Measurements from ENCODE around the gene WDR44. TPM values are rescaled to one million over a fixed set of nuclear protein-coding genes. Genes with fewer than 3 reads are reported as not detected.
A peak's percentile ranks its signal among the peaks of the same experiment; 100 is the strongest.

Gene WDR44
- total RNA-seq, 4 donors from 2014 or later: 12.6 to 16.3 (median 14.1) TPM

GRCh38 chrX:118329175-118329574 is 16.7 kb upstream of the WDR44 start:
- Histone ChIP-seq H3K9me3 (no peaks in the 10 kb centered on the region), H3K36me3 (no peaks in the 10 kb centered on the region), H3K27me3 (no peaks in the 10 kb centered on the region), H3K27ac (no peak overlapping the region), H3K4me1 (no peaks in the 10 kb centered on the region), H3K4me3 (no peak overlapping the region)
- ATAC-seq (no peak), DNase-seq (no peak)
- TF ChIP-seq POLR2A (IDR thresholded peaks at IDR 0.05): no peak
- no peak for TF ChIP-seq CTCF (IDR thresholded peaks at IDR 0.05 in 4 of 5, conservative IDR thresholded peaks at IDR 0.05 in 1 of 5)
- in situ Hi-C loops (cut with MboI; ENCODE audit: low sequenced_read_pairs in 4 of 4): no loop called here
- intact Hi-C loops (cut with DNase I; ENCODE audit: low total_unique reads): no loop called here

GRCh38 chrX:118337687-118338086 is 8.2 kb upstream of the WDR44 start:
- intact Hi-C loops (cut with DNase I; ENCODE audit: low total_unique reads) (no loop called here), in situ Hi-C loops (cut with MboI; ENCODE audit: low sequenced_read_pairs in 4 of 4) (no loop called here)
- Histone ChIP-seq H3K4me3 (no peak overlapping the region), H3K9me3 (no peaks in the 10 kb centered on the region), H3K27ac (no peak overlapping the region), H3K36me3 (no peaks in the 10 kb centered on the region), H3K27me3 (no peaks in the 10 kb centered on the region), H3K4me1 (no peaks in the 10 kb centered on the region)
- ATAC-seq: no peak
- TF ChIP-seq POLR2A (IDR thresholded peaks at IDR 0.05): no peak
- no peak for TF ChIP-seq CTCF (IDR thresholded peaks at IDR 0.05 in 4 of 5, conservative IDR thresholded peaks at IDR 0.05 in 1 of 5)
- no peak for DNase-seq

- DNase-seq (no peak), ATAC-seq (no peak)
- H3K4me1 ChIP-seq: no peaks in the 10 kb centered on the region
- in situ Hi-C loops (cut with MboI; ENCODE audit: low sequenced_read_pairs in 4 of 4) (no loop called here), intact Hi-C loops (cut with DNase I; ENCODE audit: low total_unique reads) (no loop called here)
- no peak overlapping the region for H3K4me3 ChIP-seq
- H3K36me3 ChIP-seq: no peaks in the 10 kb centered on the region
- no peaks in the 10 kb centered on the region for H3K9me3 ChIP-seq
- TF ChIP-seq POLR2A (IDR thresholded peaks at IDR 0.05) (no peak), CTCF (IDR thresholded peaks at IDR 0.05 in 4 of 5, conservative IDR thresholded peaks at IDR 0.05 in 1 of 5) (no peak)
- no peak overlapping the region for H3K27ac ChIP-seq
- H3K27me3 ChIP-seq: no peaks in the 10 kb centered on the region
Measured at GRCh38 chrX:118338930-118339329, 7.0 kb upstream of the WDR44 start.

GRCh38 chrX:118345045-118345463 is 852 bp upstream of the WDR44 start:
- Histone ChIP-seq H3K27me3 (no peaks in the 10 kb centered on the region), H3K36me3 (no peaks in the 10 kb centered on the region), H3K4me3 (peak overlapping the region; percentile 61 to 82 (median 71)), H3K27ac (peak overlapping the region; percentile 91 to 93 (median 91)), H3K4me1 (peaks cover 0 to 15% of the 10 kb centered on the region in 2 donors), H3K9me3 (no peaks in the 10 kb centered on the region)
- no peak for ATAC-seq
- no peak for DNase-seq
- TF ChIP-seq POLR2A (IDR thresholded peaks at IDR 0.05) (no peak), CTCF (IDR thresholded peaks at IDR 0.05 in 4 of 5, conservative IDR thresholded peaks at IDR 0.05 in 1 of 5) (no peak)
- in situ Hi-C loops (cut with MboI; ENCODE audit: low sequenced_read_pairs in 4 of 4) (no loop called here), intact Hi-C loops (cut with DNase I; ENCODE audit: low total_unique reads) (no loop called here)
